A549 (cell line): ENCODE measurements around the gene USP34. TPM values are rescaled to one million over a fixed set of nuclear protein-coding genes. Genes with fewer than 3 reads are reported as not detected.

Experiments
- ATAC-seq, 2 experiments: fragments of 200-7000 bp in 1 of 2; fragments of >200 bp in 1 of 2; cut with Nextera tagmentation in 1 of 2; cut with Tn5 transposase in 1 of 2; 3 replicates each; pipeline versions ENCODE4 v1.8.0 to v1.9.1; 2018 to 2020; ENCODE audit warnings: mild to moderate bottlenecking in 1 of 2, moderate library complexity in 1 of 2
- CTCF ChIA-PET: fragments of 300-600 bp; sonication (Branson Sonifier 250); formaldehyde crosslinking; extraction: SDS; loops from one replicate; lab custom pipeline; 2021; ENCODE audit warnings: antibody characterized with exemption, inconsistent platforms; lab: Yijun Ruan, JAX
- POLR2A ChIA-PET: fragments of 350-600 bp; formaldehyde crosslinking; extraction: SDS; loops from one replicate; lab custom pipeline; 2021; ENCODE audit warnings: antibody characterized with exemption, inconsistent platforms; lab: Yijun Ruan, JAX
- DNase-seq, 2 experiments: peaks; one replicate each; pipeline versions ENCODE4 v3.0.0 to v3.0.0-alpha.2; 2011 to 2016; ENCODE audit warnings: low read depth in 1 of 2, low spot score in 1 of 2
- FAIRE-seq: peaks from 2 replicates; lab custom pipeline; 2011; peaks lifted over from hg19 to GRCh38; lab: Jason Lieb, UNC
- H3K27ac ChIP-seq, 2 experiments: fragments of >200 bp; sonication (Bioruptor Twin); formaldehyde crosslinking; 3 replicates each; pipeline ENCODE4 v1.5.1; 2016 to 2017
- H3K4me1 ChIP-seq: fragments of >200 bp; sonication (Bioruptor Twin); formaldehyde crosslinking; 3 replicates; pipeline ENCODE4 v1.6.1; 2016
- H3K4me2 ChIP-seq: fragments of >200 bp; sonication (Bioruptor Twin); formaldehyde crosslinking; 3 replicates; pipeline ENCODE4 v1.6.1; 2016
- H3K4me3 ChIP-seq: fragments of >200 bp; sonication (Bioruptor Twin); formaldehyde crosslinking; 3 replicates; pipeline ENCODE4 v1.5.1; 2016
- H3K9me3 ChIP-seq: fragments of >200 bp; sonication (Bioruptor Twin); formaldehyde crosslinking; 3 replicates; pipeline ENCODE4 v1.6.1; 2016
- CBX2 ChIP-seq: fragments of 200-600 bp; sonication (generic); IDR thresholded peaks from 2 replicates; pipeline ENCODE4 v1.6.1; 2016; ENCODE audit warnings: low read depth, mild to moderate bottlenecking, borderline replicate concordance
- CHD4 ChIP-seq: fragments of 200-600 bp; sonication (generic); IDR thresholded peaks from 2 replicates; pipeline ENCODE4 v1.6.1; 2016; ENCODE audit warnings: antibody characterized with exemption, mild to moderate bottlenecking, borderline replicate concordance
- CTCF ChIP-seq: fragments of >200 bp; sonication (Bioruptor Twin); formaldehyde crosslinking; IDR thresholded peaks from 3 replicates; pipeline ENCODE4 v1.5.1; 2016
- EHF ChIP-seq: fragments of 250-450 bp; sonication (Bioruptor Pico); IDR thresholded peaks from 2 replicates; pipeline ENCODE4 v1.5.0; 2020; ENCODE audit warnings: mild to moderate bottlenecking
- EHMT2 ChIP-seq: fragments of 200-600 bp; sonication (generic); IDR thresholded peaks from 2 replicates; pipeline ENCODE4 v1.6.1; 2016; ENCODE audit warnings: antibody characterized with exemption, low read depth, mild to moderate bottlenecking, moderate library complexity
- EP300 ChIP-seq, 2 experiments: fragments of >200 bp; sonication (Bioruptor Twin); formaldehyde crosslinking; IDR thresholded peaks; 2 replicates in 1 of 2; 3 replicates in 1 of 2; pipeline ENCODE4 v1.6.1; 2016 to 2017
- GATA3 ChIP-seq: IDR thresholded peaks from 2 replicates; pipeline ENCODE4 v1.6.1; 2012; ENCODE audit warnings: borderline replicate concordance
- HEYL ChIP-seq: fragments of 250-450 bp; sonication (Bioruptor Pico); IDR thresholded peaks from 2 replicates; pipeline ENCODE4 v1.8.0; 2021; ENCODE audit warnings: mild to moderate bottlenecking, moderate library complexity
- HOXA7 ChIP-seq: fragments of 250-450 bp; sonication (Bioruptor Pico); IDR thresholded peaks from 2 replicates; pipeline ENCODE4 v1.5.0; 2020; ENCODE audit warnings: mild to moderate bottlenecking, moderate library complexity
- JUN ChIP-seq, 2 experiments: fragments of >200 bp; sonication (Bioruptor Twin); formaldehyde crosslinking; IDR thresholded peaks; 2 replicates in 1 of 2; 3 replicates in 1 of 2; pipeline ENCODE4 v1.6.1; 2016 to 2017
- MAFK ChIP-seq: fragments of 450-650 bp; IDR thresholded peaks from 2 replicates; pipeline ENCODE4 v1.6.1; 2014; ENCODE audit not compliant: partially characterized antibody
- MAX ChIP-seq: IDR thresholded peaks from 2 replicates; pipeline ENCODE4 v1.6.1; 2012
- NFE2L2 ChIP-seq: fragments of 150-350 bp; conservative IDR thresholded peaks from 2 replicates; pipeline ENCODE4 v1.6.1; 2014; ENCODE audit warnings: low read length
- NR3C1 ChIP-seq: fragments of >200 bp; sonication (Bioruptor Twin); formaldehyde crosslinking; IDR thresholded peaks from 3 replicates; pipeline ENCODE4 v1.6.1; 2017
- PBX3 ChIP-seq: IDR thresholded peaks from 2 replicates; pipeline ENCODE4 v1.6.1; 2012
- RAD21 ChIP-seq, 2 experiments: fragments of >200 bp in 1 of 2; sonication (Bioruptor Twin) in 1 of 2; formaldehyde crosslinking in 1 of 2; IDR thresholded peaks in 1 of 2; conservative IDR thresholded peaks in 1 of 2; 2 replicates in 1 of 2; 3 replicates in 1 of 2; pipeline ENCODE4 v1.6.1; 2012 to 2018; ENCODE audit warnings: inconsistent platforms in 1 of 2
- RNF2 ChIP-seq: fragments of 200-600 bp; sonication (generic); IDR thresholded peaks from 2 replicates; pipeline ENCODE4 v1.6.1; 2016; ENCODE audit warnings: low read depth, mild to moderate bottlenecking, antibody characterized with exemption, moderate library complexity, borderline replicate concordance
- ZC3H11A ChIP-seq: fragments of 450-650 bp; IDR thresholded peaks from 2 replicates; pipeline ENCODE4 v1.6.1; 2014; ENCODE audit warnings: antibody characterized with exemption, mild to moderate bottlenecking
- ZNF302 ChIP-seq: fragments of 250-450 bp; sonication (Bioruptor Pico); IDR thresholded peaks from 2 replicates; pipeline ENCODE4 v1.9.0; 2021; ENCODE audit warnings: inconsistent platforms, mild to moderate bottlenecking, moderate library complexity
- ZSCAN20 ChIP-seq: fragments of 250-450 bp; sonication (Bioruptor Pico); IDR thresholded peaks from 2 replicates; pipeline ENCODE4 v1.8.0; 2022; ENCODE audit warnings: mild to moderate bottlenecking, moderate library complexity
- WGBS: methylation state at CpG from one replicate; pipeline ENCODE4 v1.1.6; 2017; ENCODE audit errors: missing lambda C conversion rate; 5-methylcytosine and 5-hydroxymethylcytosine counted together
- polyA plus RNA-seq, 4 experiments: library from polyadenylated mRNA; depleted of rRNA in 3 of 4; stranded (reverse); fragments of >200 nt; fragmentation: RNase III in 1 of 4; extraction: RNeasy Plus Mini Kit Qiagen cat#74134 plus additional on column Dnase treatment in 1 of 4; gene quantifications; 2 replicates in 3 of 4; 3 replicates in 1 of 4; pipeline ENCODE4 v1.2.3, GENCODE V29; 2011 to 2017
- TF ChIP-seq, protein P1 (sequence below): fragments of >200 bp; sonication (Bioruptor Twin); formaldehyde crosslinking; IDR thresholded peaks from 3 replicates; pipeline ENCODE4 v1.6.1; 2016

Gene USP34
- polyA plus RNA-seq, 2 of the 4 experiments (the other 2 are of a cell fraction): 47.7 to 132 TPM

GRCh38 chr2:61266632-61267505, 204.0 kb downstream of the USP34 start (continued):
- TF ChIP-seq NFE2L2 (no peak), HEYL (CRISPR knock-in tag) (no peak), MAX (no peak)
- TF ChIP-seq, protein P1, sequence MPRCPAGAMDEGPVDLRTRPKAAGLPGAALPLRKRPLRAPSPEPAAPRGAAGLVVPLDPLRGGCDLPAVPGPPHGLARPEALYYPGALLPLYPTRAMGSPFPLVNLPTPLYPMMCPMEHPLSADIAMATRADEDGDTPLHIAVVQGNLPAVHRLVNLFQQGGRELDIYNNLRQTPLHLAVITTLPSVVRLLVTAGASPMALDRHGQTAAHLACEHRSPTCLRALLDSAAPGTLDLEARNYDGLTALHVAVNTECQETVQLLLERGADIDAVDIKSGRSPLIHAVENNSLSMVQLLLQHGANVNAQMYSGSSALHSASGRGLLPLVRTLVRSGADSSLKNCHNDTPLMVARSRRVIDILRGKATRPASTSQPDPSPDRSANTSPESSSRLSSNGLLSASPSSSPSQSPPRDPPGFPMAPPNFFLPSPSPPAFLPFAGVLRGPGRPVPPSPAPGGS: no peak

DNA sequence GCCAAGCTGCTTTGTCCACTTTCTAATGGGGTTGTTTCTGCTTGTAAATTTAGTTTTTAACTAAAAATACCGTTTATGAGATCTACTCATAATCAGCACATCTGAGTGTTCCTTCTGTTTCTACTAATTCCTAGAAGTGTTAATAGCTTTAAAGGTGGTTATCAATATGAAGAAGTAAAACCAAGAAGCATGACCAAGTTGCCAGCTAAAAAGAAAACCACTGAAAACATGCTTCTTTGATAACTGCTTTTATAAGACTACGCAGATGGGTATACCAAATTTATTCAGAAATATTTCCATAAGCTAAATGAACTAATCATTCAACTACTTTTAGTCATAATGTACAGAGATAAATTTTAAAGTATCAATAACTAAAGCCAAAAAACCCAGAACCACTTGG, 207.1 kb downstream of the USP34 start:
- FAIRE-seq (no peak), ATAC-seq (no peak), DNase-seq (no peak)
- Histone ChIP-seq H3K27ac (no peak overlapping the region), H3K4me2 (no peak overlapping the region), H3K9me3 (no peaks in the 10 kb centered on the region), H3K4me3 (no peak overlapping the region), H3K4me1 (no peaks in the 10 kb centered on the region)
- TF ChIP-seq PBX3 (no peak), MAX (no peak), EHF (CRISPR knock-in tag) (no peak), EHMT2 (no peak), CHD4 (no peak), MAFK (no peak), ZNF302 (CRISPR knock-in tag) (no peak), EP300 (IDR thresholded peaks at IDR 0.05) (no peak), NFE2L2 (no peak), ZC3H11A (no peak), NR3C1 (no peak), RNF2 (no peak), CTCF (no peak), CBX2 (no peak), JUN (IDR thresholded peaks at IDR 0.05) (no peak), GATA3 (no peak), HOXA7 (no peak), ZSCAN20 (CRISPR knock-in tag) (no peak), RAD21 (conservative IDR thresholded peaks at IDR 0.05 in 1 of 2, IDR thresholded peaks at IDR 0.05 in 1 of 2) (no peak)
- ChIA-PET POLR2A (no interaction called here), CTCF (interaction anchor here (1.3 to 1.6 kb wide), 3 partner anchors 8 to 35 kb away, joined by 4 to 5 read pairs (median 4); no protein-coding TSS in a partner anchor)
- WGBS: 82% methylated on average over 2 of the region's 2 CpGs
